ENCODE measurements around the gene PTPRM.

Gene PTPRM

GRCh38 chr18:7722955-7723354 lies 155.8 kb downstream of the PTPRM start:
- no peak overlapping the region for H3K27ac ChIP-seq (ENCODE audit: low read length)
- H3K4me1 ChIP-seq (ENCODE audit: control insufficient read depth, insufficient read depth, low read length) = peaks cover 4% of the 10 kb centered on the region; the same call in 1 of the 2 replicates
- no peaks in the 10 kb centered on the region for H3K36me3 ChIP-seq (ENCODE audit: control insufficient read depth, insufficient read depth, low read length)
- no peak overlapping the region for H3K4me3 ChIP-seq (ENCODE audit: low read length)
- no CpG with 5 or more reads among the region's 3 CpGs for WGBS (ENCODE audit: insufficient coverage, insufficient read length)
- no peaks in the 10 kb centered on the region for H3K9me3 ChIP-seq (ENCODE audit: control insufficient read depth, insufficient read depth, low read length)
- no peaks in the 10 kb centered on the region for H3K27me3 ChIP-seq (ENCODE audit: control insufficient read depth, insufficient read depth, low read length)
- DNase-seq (ENCODE audit: low read depth, low spot score) = no peak

- Histone ChIP-seq H3K27me3 (ENCODE audit: control insufficient read depth, insufficient read depth, low read length) (no peaks in the 10 kb centered on the region), H3K27ac (ENCODE audit: low read length) (no peak overlapping the region), H3K4me1 (ENCODE audit: control insufficient read depth, insufficient read depth, low read length) (peaks cover 5% of the 10 kb centered on the region; the same call in 1 of the 2 replicates), H3K4me3 (ENCODE audit: low read length) (no peak overlapping the region), H3K9me3 (ENCODE audit: control insufficient read depth, insufficient read depth, low read length) (no peaks in the 10 kb centered on the region), H3K36me3 (ENCODE audit: control insufficient read depth, insufficient read depth, low read length) (no peaks in the 10 kb centered on the region)
- DNase-seq (ENCODE audit: low read depth, low spot score) = no peak
- no CpG with 5 or more reads among the region's 8 CpGs for WGBS (ENCODE audit: insufficient coverage, insufficient read length)
Measured at GRCh38 chr18:7723558-7723957, 156.4 kb downstream of the PTPRM start.

- no peak overlapping the region for H3K27ac ChIP-seq (ENCODE audit: low read length)
- no peaks in the 10 kb centered on the region for H3K27me3 ChIP-seq (ENCODE audit: control insufficient read depth, insufficient read depth, low read length)
- no peaks in the 10 kb centered on the region for H3K9me3 ChIP-seq (ENCODE audit: control insufficient read depth, insufficient read depth, low read length)
- no peaks in the 10 kb centered on the region for H3K36me3 ChIP-seq (ENCODE audit: control insufficient read depth, insufficient read depth, low read length)
- no peak overlapping the region for H3K4me3 ChIP-seq (ENCODE audit: low read length)
- WGBS (ENCODE audit: insufficient coverage, insufficient read length) = no CpG with 5 or more reads among the region's 9 CpGs
- H3K4me1 ChIP-seq (ENCODE audit: control insufficient read depth, insufficient read depth, low read length) = peaks cover 5% of the 10 kb centered on the region; the same call in 1 of the 2 replicates
- no peak for DNase-seq (ENCODE audit: low read depth, low spot score)
Measured at GRCh38 chr18:7725473-7725872, 158.4 kb downstream of the PTPRM start.

DNA sequence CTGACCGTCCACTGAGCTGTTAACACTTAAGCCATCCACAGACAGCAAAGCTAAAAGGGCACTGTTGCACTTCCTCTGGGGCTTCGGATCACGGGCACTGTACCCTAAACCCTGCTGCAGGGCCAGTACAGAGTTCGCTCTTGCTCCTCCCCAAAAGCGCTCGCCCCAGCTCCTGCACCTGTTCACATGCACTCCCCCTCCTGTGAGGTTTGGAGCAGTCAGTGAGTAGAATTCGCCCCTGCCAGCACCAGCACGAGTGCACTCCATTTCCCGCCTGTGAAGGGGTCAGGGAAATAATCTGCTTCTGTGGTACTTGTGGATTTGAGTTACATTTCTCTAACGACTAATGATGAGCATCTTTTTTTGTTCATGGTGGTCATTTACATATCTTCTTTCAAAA lies 158.8 kb downstream of the PTPRM start:
- no CpG with 5 or more reads among the region's 10 CpGs for WGBS (ENCODE audit: insufficient coverage, insufficient read length)
- H3K4me1 ChIP-seq (ENCODE audit: control insufficient read depth, insufficient read depth, low read length) = peaks cover 5% of the 10 kb centered on the region; the same call in 1 of the 2 replicates
- no peak overlapping the region for H3K4me3 ChIP-seq (ENCODE audit: low read length)
- no peak overlapping the region for H3K27ac ChIP-seq (ENCODE audit: low read length)
- no peaks in the 10 kb centered on the region for H3K36me3 ChIP-seq (ENCODE audit: control insufficient read depth, insufficient read depth, low read length)
- DNase-seq (ENCODE audit: low read depth, low spot score) = no peak
- H3K9me3 ChIP-seq (ENCODE audit: control insufficient read depth, insufficient read depth, low read length) = no peaks in the 10 kb centered on the region
- no peaks in the 10 kb centered on the region for H3K27me3 ChIP-seq (ENCODE audit: control insufficient read depth, insufficient read depth, low read length)

DNA sequence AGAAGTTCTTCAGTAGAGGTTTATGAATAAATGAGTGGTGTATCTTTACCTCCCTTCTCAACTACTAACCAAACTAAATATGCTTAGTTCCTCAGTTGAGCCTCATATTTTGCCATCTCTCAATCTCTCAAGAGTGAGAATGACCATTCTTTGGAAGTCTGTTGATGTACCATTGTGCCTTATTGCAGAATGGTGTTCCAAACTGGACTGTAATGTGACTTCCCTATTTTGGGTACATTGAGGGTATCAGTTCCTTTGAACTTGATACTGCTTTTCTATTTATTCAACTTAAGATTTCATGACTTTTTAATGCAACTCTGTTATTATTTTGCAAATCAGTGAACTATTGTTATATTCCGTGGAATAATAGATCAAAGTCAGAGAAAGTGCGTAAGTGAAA lies 159.4 kb downstream of the PTPRM start:
- Histone ChIP-seq H3K27me3 (ENCODE audit: control insufficient read depth, insufficient read depth, low read length) (no peaks in the 10 kb centered on the region), H3K36me3 (ENCODE audit: control insufficient read depth, insufficient read depth, low read length) (no peaks in the 10 kb centered on the region), H3K4me1 (ENCODE audit: control insufficient read depth, insufficient read depth, low read length) (peaks cover 5% of the 10 kb centered on the region; the same call in 1 of the 2 replicates), H3K27ac (ENCODE audit: low read length) (no peak overlapping the region), H3K4me3 (ENCODE audit: low read length) (no peak overlapping the region), H3K9me3 (ENCODE audit: control insufficient read depth, insufficient read depth, low read length) (no peaks in the 10 kb centered on the region)
- no CpG with 5 or more reads among the region's 2 CpGs for WGBS (ENCODE audit: insufficient coverage, insufficient read length)
- no peak for DNase-seq (ENCODE audit: low read depth, low spot score)

DNA sequence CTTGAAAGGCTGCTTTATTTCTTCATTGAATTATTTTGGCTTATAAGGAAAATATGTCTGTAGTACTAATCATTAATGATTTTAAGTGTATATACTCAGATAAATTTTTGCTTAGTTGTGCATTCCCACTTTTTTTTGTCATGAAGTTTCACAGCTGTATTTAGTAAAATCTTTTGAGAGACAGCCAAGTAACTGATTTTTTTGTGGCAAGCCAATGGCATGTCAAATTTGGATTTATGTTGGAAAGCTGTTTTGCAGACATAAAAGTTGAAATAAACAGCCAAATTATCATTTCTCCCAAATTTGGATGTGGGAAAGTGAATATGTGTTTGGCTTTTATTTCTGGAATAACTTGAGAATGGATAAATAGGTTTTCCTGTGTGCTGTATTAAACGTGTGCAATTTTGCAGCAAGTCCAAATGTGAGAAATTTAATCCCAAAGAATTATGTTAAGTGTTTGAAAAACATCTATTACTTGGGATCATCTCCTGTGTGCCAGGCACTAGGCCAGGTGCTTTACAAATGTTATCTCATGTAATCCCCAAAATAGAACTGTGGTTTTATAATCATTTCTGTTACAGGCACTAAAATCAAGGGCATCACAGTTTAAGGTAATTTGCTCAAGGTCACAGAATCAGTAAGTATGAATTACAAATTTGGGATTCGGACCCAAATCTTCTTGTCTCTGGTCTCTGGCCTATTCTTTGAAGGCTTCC lies 160.4 kb downstream of the PTPRM start:
- Histone ChIP-seq H3K4me1 (ENCODE audit: control insufficient read depth, insufficient read depth, low read length) (peaks cover 5% of the 10 kb centered on the region; the same call in 1 of the 2 replicates), H3K9me3 (ENCODE audit: control insufficient read depth, insufficient read depth, low read length) (no peaks in the 10 kb centered on the region), H3K4me3 (ENCODE audit: low read length) (no peak overlapping the region), H3K27me3 (ENCODE audit: control insufficient read depth, insufficient read depth, low read length) (no peaks in the 10 kb centered on the region), H3K36me3 (ENCODE audit: control insufficient read depth, insufficient read depth, low read length) (no peaks in the 10 kb centered on the region), H3K27ac (ENCODE audit: low read length) (no peak overlapping the region)
- DNase-seq (ENCODE audit: low read depth, low spot score) = no peak
- no CpG with 5 or more reads among the region's 2 CpGs for WGBS (ENCODE audit: insufficient coverage, insufficient read length)

- Histone ChIP-seq H3K27ac (ENCODE audit: low read length) (no peak overlapping the region), H3K9me3 (ENCODE audit: control insufficient read depth, insufficient read depth, low read length) (peaks cover 2% of the 10 kb centered on the region; the same call in 1 of the 2 replicates), H3K4me3 (ENCODE audit: low read length) (no peak overlapping the region), H3K27me3 (ENCODE audit: control insufficient read depth, insufficient read depth, low read length) (no peaks in the 10 kb centered on the region), H3K4me1 (ENCODE audit: control insufficient read depth, insufficient read depth, low read length) (peaks cover 5% of the 10 kb centered on the region; the same call in 1 of the 2 replicates), H3K36me3 (ENCODE audit: control insufficient read depth, insufficient read depth, low read length) (no peaks in the 10 kb centered on the region)
- no CpG with 5 or more reads among the region's 4 CpGs for WGBS (ENCODE audit: insufficient coverage, insufficient read length)
- peak; percentile 33 for DNase-seq (ENCODE audit: low read depth, low spot score)
Measured at GRCh38 chr18:7728297-7728696, 161.2 kb downstream of the PTPRM start.

DNA sequence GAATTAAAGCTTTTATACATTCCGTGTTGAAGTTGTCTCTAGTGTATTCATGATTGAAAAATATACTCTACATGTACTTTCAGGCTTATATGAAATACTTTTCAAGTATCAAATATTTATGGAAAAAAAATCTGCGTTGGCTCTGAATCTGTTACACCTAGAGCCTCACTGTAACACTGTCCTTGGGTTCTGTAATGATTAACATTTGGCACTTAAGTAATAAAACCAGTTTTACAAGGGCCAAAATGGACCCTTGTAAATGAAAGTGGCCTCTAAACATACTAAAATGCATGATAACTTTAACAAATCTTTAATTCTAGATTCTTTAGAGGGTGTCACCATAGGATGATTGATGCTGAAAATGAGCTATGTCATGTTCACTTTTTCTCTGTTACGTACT lies 162.8 kb downstream of the PTPRM start:
- WGBS (ENCODE audit: insufficient coverage, insufficient read length) = no CpG with 5 or more reads among the region's 3 CpGs
- Histone ChIP-seq H3K27me3 (ENCODE audit: control insufficient read depth, insufficient read depth, low read length) (no peaks in the 10 kb centered on the region), H3K9me3 (ENCODE audit: control insufficient read depth, insufficient read depth, low read length) (peaks cover 2% of the 10 kb centered on the region; the same call in 1 of the 2 replicates), H3K4me1 (ENCODE audit: control insufficient read depth, insufficient read depth, low read length) (peaks cover 3% of the 10 kb centered on the region; the same call in 1 of the 2 replicates), H3K4me3 (ENCODE audit: low read length) (no peak overlapping the region), H3K27ac (ENCODE audit: low read length) (no peak overlapping the region), H3K36me3 (ENCODE audit: control insufficient read depth, insufficient read depth, low read length) (no peaks in the 10 kb centered on the region)
- no peak for DNase-seq (ENCODE audit: low read depth, low spot score)

DNA sequence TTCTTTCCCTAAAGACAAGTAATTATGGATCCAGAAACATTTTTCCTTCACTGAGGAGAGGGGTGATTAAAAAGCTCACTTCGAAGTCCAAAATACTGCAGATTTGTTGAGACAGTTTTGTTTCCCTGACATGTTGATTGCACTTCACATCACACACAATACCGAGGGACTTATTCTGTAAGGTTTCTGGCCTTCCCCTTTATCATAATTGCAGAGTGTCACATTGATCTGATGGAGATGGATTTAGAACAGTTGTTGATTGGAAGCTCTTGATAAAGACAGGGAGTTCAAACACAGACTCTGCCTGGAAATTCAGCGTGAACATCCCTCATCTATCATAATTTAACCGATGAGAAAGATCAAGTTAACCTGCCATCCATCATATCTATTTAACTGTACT lies 163.6 kb downstream of the PTPRM start:
- H3K27ac ChIP-seq (ENCODE audit: low read length) = no peak overlapping the region
- no peak overlapping the region for H3K4me3 ChIP-seq (ENCODE audit: low read length)
- no CpG with 5 or more reads among the region's 4 CpGs for WGBS (ENCODE audit: insufficient coverage, insufficient read length)
- no peaks in the 10 kb centered on the region for H3K36me3 ChIP-seq (ENCODE audit: control insufficient read depth, insufficient read depth, low read length)
- no peaks in the 10 kb centered on the region for H3K27me3 ChIP-seq (ENCODE audit: control insufficient read depth, insufficient read depth, low read length)
- peaks cover 2% of the 10 kb centered on the region; the same call in 1 of the 2 replicates for H3K9me3 ChIP-seq (ENCODE audit: control insufficient read depth, insufficient read depth, low read length)
- no peak for DNase-seq (ENCODE audit: low read depth, low spot score)
- peaks cover 3% of the 10 kb centered on the region; the same call in 1 of the 2 replicates for H3K4me1 ChIP-seq (ENCODE audit: control insufficient read depth, insufficient read depth, low read length)

DNA sequence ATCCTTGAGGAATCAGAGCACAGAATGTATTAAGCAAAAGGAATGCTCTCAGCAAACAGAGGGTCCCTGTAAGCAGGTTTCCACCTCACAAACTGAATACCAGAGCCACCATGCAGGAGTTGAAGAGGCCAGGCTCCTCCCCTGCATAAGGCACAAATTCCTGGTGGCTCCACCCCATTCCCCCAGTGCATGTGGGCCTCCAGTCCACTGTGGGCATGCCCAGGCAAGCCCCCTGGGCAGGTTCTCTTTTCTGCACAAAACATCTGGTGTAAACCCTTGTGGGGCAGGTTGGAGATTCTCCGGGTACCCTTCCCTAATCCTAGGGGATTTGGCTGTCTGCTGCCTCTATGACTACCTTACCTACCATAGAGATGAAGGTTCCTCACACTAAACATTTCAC lies 166.5 kb downstream of the PTPRM start:
- WGBS (ENCODE audit: insufficient coverage, insufficient read length) = no CpG with 5 or more reads among the region's 1 CpG
- no peak for DNase-seq (ENCODE audit: low read depth, low spot score)
- H3K27me3 ChIP-seq (ENCODE audit: control insufficient read depth, insufficient read depth, low read length) = no peaks in the 10 kb centered on the region
- H3K27ac ChIP-seq (ENCODE audit: low read length) = no peak overlapping the region
- peaks cover 1% of the 10 kb centered on the region; the same call in 1 of the 2 replicates for H3K4me1 ChIP-seq (ENCODE audit: control insufficient read depth, insufficient read depth, low read length)
- H3K36me3 ChIP-seq (ENCODE audit: control insufficient read depth, insufficient read depth, low read length) = no peaks in the 10 kb centered on the region
- no peak overlapping the region for H3K4me3 ChIP-seq (ENCODE audit: low read length)
- H3K9me3 ChIP-seq (ENCODE audit: control insufficient read depth, insufficient read depth, low read length) = peaks cover 2% of the 10 kb centered on the region; the same call in 1 of the 2 replicates

DNA sequence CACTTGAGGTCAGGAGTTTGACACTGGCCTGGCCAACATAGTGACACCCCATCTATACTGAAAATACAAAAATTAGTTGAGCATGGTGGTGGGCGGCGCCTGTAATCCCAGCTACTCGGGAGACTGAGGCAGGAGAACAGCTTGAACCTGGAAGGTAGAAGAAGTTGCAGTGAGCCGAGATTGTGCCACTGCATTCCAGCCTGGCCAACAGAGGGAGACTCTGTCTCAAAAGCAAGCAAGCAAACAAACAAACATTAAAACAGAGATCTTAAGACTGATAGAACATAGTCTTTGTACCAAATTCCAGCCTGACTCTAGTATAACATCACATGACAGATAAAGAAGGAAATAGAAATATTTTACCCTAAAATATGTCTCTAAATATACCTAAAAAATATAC lies 168.1 kb downstream of the PTPRM start:
- no CpG with 5 or more reads among the region's 4 CpGs for WGBS (ENCODE audit: insufficient coverage, insufficient read length)
- DNase-seq (ENCODE audit: low read depth, low spot score) = no peak
- peaks cover 2% of the 10 kb centered on the region; the same call in 1 of the 2 replicates for H3K9me3 ChIP-seq (ENCODE audit: control insufficient read depth, insufficient read depth, low read length)
- no peaks in the 10 kb centered on the region for H3K36me3 ChIP-seq (ENCODE audit: control insufficient read depth, insufficient read depth, low read length)
- H3K27ac ChIP-seq (ENCODE audit: low read length) = no peak overlapping the region
- H3K4me1 ChIP-seq (ENCODE audit: control insufficient read depth, insufficient read depth, low read length) = peaks cover 1% of the 10 kb centered on the region; the same call in 1 of the 2 replicates
- no peak overlapping the region for H3K4me3 ChIP-seq (ENCODE audit: low read length)
- no peaks in the 10 kb centered on the region for H3K27me3 ChIP-seq (ENCODE audit: control insufficient read depth, insufficient read depth, low read length)

Measured in iPS DF 6.9 (cell line).